Measurements from ENCODE around the gene PLA2G6.

Gene PLA2G6

GRCh38 chr22:38202437-38203089 lies 20.9 kb upstream of the PLA2G6 start:
- H3K27me3 ChIP-seq (ENCODE audit: control insufficient read depth, insufficient read depth, low read length, poor library complexity, severe bottlenecking): peaks cover 50% of the 10 kb centered on the region
- no peaks in the 10 kb centered on the region for H3K36me3 ChIP-seq (ENCODE audit: control insufficient read depth, insufficient read depth, low read length)
- H3K4me3 ChIP-seq (ENCODE audit: insufficient read depth, low read depth, low read length): peak overlapping the region; percentile 55
- no peaks in the 10 kb centered on the region for H3K9me3 ChIP-seq (ENCODE audit: control insufficient read depth, low read length)
- H3K4me1 ChIP-seq (ENCODE audit: control insufficient read depth, insufficient read depth, low read length): peaks cover 8% of the 10 kb centered on the region
- 1% methylated on average over 74 of the region's 74 CpGs for WGBS, 2 experiments
- H3K27ac ChIP-seq (ENCODE audit: insufficient read depth, low read depth, low read length, poor library complexity, severe bottlenecking): no peak overlapping the region

GRCh38 chr22:38201711-38202436 lies 20.2 kb upstream of the PLA2G6 start, which contains the start of gene MAFF:
Gene MAFF (plus strand): TSS chr22:38201994. CDS start chr22:38213854, 11,860 bp downstream.
- no peaks in the 10 kb centered on the region for H3K36me3 ChIP-seq (ENCODE audit: control insufficient read depth, insufficient read depth, low read length)
- H3K27me3 ChIP-seq (ENCODE audit: control insufficient read depth, insufficient read depth, low read length, poor library complexity, severe bottlenecking): peaks cover 50% of the 10 kb centered on the region
- peak within 1 kb of the TSS; percentile 72 for H3K27ac ChIP-seq (ENCODE audit: insufficient read depth, low read depth, low read length, poor library complexity, severe bottlenecking)
- WGBS, 2 experiments: 0% methylated on average over 85 of the region's 85 CpGs
- peak within 1 kb of the TSS; percentile 55 for H3K4me3 ChIP-seq (ENCODE audit: insufficient read depth, low read depth, low read length)
- no peaks in the 10 kb centered on the region for H3K9me3 ChIP-seq (ENCODE audit: control insufficient read depth, low read length)
- H3K4me1 ChIP-seq (ENCODE audit: control insufficient read depth, insufficient read depth, low read length): peaks cover 8% of the 10 kb centered on the region

GRCh38 chr22:38201371-38201710 lies 19.7 kb upstream of the PLA2G6 start:
- Histone ChIP-seq H3K27ac (ENCODE audit: insufficient read depth, low read depth, low read length, poor library complexity, severe bottlenecking) (no peak overlapping the region), H3K4me1 (ENCODE audit: control insufficient read depth, insufficient read depth, low read length) (peaks cover 8% of the 10 kb centered on the region), H3K9me3 (ENCODE audit: control insufficient read depth, low read length) (no peaks in the 10 kb centered on the region), H3K4me3 (ENCODE audit: insufficient read depth, low read depth, low read length) (peak overlapping the region; percentile 55), H3K27me3 (ENCODE audit: control insufficient read depth, insufficient read depth, low read length, poor library complexity, severe bottlenecking) (peaks cover 50% of the 10 kb centered on the region), H3K36me3 (ENCODE audit: control insufficient read depth, insufficient read depth, low read length) (no peaks in the 10 kb centered on the region)
- WGBS, 2 experiments: 29 to 36% methylated on average over 8 of the region's 8 CpGs

GRCh38 chr22:38199826-38200559 lies 18.4 kb upstream of the PLA2G6 start:
- 87 to 89% methylated on average over 10 of the region's 10 CpGs for WGBS, 2 experiments
- Histone ChIP-seq H3K27me3 (ENCODE audit: control insufficient read depth, insufficient read depth, low read length, poor library complexity, severe bottlenecking) (peaks cover 45% of the 10 kb centered on the region), H3K4me1 (ENCODE audit: control insufficient read depth, insufficient read depth, low read length) (peaks cover 8% of the 10 kb centered on the region), H3K9me3 (ENCODE audit: control insufficient read depth, low read length) (no peaks in the 10 kb centered on the region), H3K4me3 (ENCODE audit: insufficient read depth, low read depth, low read length) (no peak overlapping the region), H3K36me3 (ENCODE audit: control insufficient read depth, insufficient read depth, low read length) (no peaks in the 10 kb centered on the region), H3K27ac (ENCODE audit: insufficient read depth, low read depth, low read length, poor library complexity, severe bottlenecking) (no peak overlapping the region)

- Histone ChIP-seq H3K4me1 (ENCODE audit: control insufficient read depth, insufficient read depth, low read length) (no peaks in the 10 kb centered on the region), H3K36me3 (ENCODE audit: control insufficient read depth, insufficient read depth, low read length) (no peaks in the 10 kb centered on the region), H3K27ac (ENCODE audit: insufficient read depth, low read depth, low read length, poor library complexity, severe bottlenecking) (no peak overlapping the region), H3K9me3 (ENCODE audit: control insufficient read depth, low read length) (no peaks in the 10 kb centered on the region), H3K27me3 (ENCODE audit: control insufficient read depth, insufficient read depth, low read length, poor library complexity, severe bottlenecking) (peaks cover 15% of the 10 kb centered on the region), H3K4me3 (ENCODE audit: insufficient read depth, low read depth, low read length) (no peak overlapping the region)
- WGBS, 2 experiments: 84% methylated on average over 19 of the region's 19 CpGs
These were observed 15.3 kb upstream of the PLA2G6 start for GRCh38 chr22:38196791-38197419.

- Histone ChIP-seq H3K4me1 (ENCODE audit: control insufficient read depth, insufficient read depth, low read length) (no peaks in the 10 kb centered on the region), H3K27ac (ENCODE audit: insufficient read depth, low read depth, low read length, poor library complexity, severe bottlenecking) (no peak overlapping the region)
- whole genome bisulfite sequencing, 2 experiments: 88 to 89% methylated on average over 6 of the region's 6 CpGs
These were observed 11.9 kb upstream of the PLA2G6 start for GRCh38 chr22:38193580-38193979.

GRCh38 chr22:38192475-38192863 lies 10.8 kb upstream of the PLA2G6 start:
- WGBS, 2 experiments: 90 to 93% methylated on average over 3 of the region's 3 CpGs
- Histone ChIP-seq H3K27ac (ENCODE audit: insufficient read depth, low read depth, low read length, poor library complexity, severe bottlenecking) (no peak overlapping the region), H3K4me1 (ENCODE audit: control insufficient read depth, insufficient read depth, low read length) (no peaks in the 10 kb centered on the region), H3K36me3 (ENCODE audit: control insufficient read depth, insufficient read depth, low read length) (no peaks in the 10 kb centered on the region), H3K9me3 (ENCODE audit: control insufficient read depth, low read length) (no peaks in the 10 kb centered on the region), H3K27me3 (ENCODE audit: control insufficient read depth, insufficient read depth, low read length, poor library complexity, severe bottlenecking) (no peaks in the 10 kb centered on the region), H3K4me3 (ENCODE audit: insufficient read depth, low read depth, low read length) (no peak overlapping the region)

More at GRCh38 chr22:38193580-38193979, 11.9 kb upstream of the PLA2G6 start:
- H3K36me3 ChIP-seq (ENCODE audit: control insufficient read depth, insufficient read depth, low read length): no peaks in the 10 kb centered on the region
- no peak overlapping the region for H3K4me3 ChIP-seq (ENCODE audit: insufficient read depth, low read depth, low read length)
- no peaks in the 10 kb centered on the region for H3K27me3 ChIP-seq (ENCODE audit: control insufficient read depth, insufficient read depth, low read length, poor library complexity, severe bottlenecking)
- no peaks in the 10 kb centered on the region for H3K9me3 ChIP-seq (ENCODE audit: control insufficient read depth, low read length)

- H3K4me3 ChIP-seq (ENCODE audit: insufficient read depth, low read depth, low read length): no peak overlapping the region
- no peaks in the 10 kb centered on the region for H3K9me3 ChIP-seq (ENCODE audit: control insufficient read depth, low read length)
- no peaks in the 10 kb centered on the region for H3K4me1 ChIP-seq (ENCODE audit: control insufficient read depth, insufficient read depth, low read length)
- H3K27ac ChIP-seq (ENCODE audit: insufficient read depth, low read depth, low read length, poor library complexity, severe bottlenecking): no peak overlapping the region
- no peaks in the 10 kb centered on the region for H3K36me3 ChIP-seq (ENCODE audit: control insufficient read depth, insufficient read depth, low read length)
- no peaks in the 10 kb centered on the region for H3K27me3 ChIP-seq (ENCODE audit: control insufficient read depth, insufficient read depth, low read length, poor library complexity, severe bottlenecking)
- WGBS, 2 experiments: 89 to 91% methylated on average over 10 of the region's 10 CpGs
These were observed 10.3 kb upstream of the PLA2G6 start for GRCh38 chr22:38191731-38192474.

- WGBS, 2 experiments: 87 to 90% methylated on average over 14 of the region's 14 CpGs
- Histone ChIP-seq H3K27me3 (ENCODE audit: control insufficient read depth, insufficient read depth, low read length, poor library complexity, severe bottlenecking) (no peaks in the 10 kb centered on the region), H3K9me3 (ENCODE audit: control insufficient read depth, low read length) (no peaks in the 10 kb centered on the region), H3K27ac (ENCODE audit: insufficient read depth, low read depth, low read length, poor library complexity, severe bottlenecking) (no peak overlapping the region), H3K4me1 (ENCODE audit: control insufficient read depth, insufficient read depth, low read length) (no peaks in the 10 kb centered on the region), H3K36me3 (ENCODE audit: control insufficient read depth, insufficient read depth, low read length) (no peaks in the 10 kb centered on the region), H3K4me3 (ENCODE audit: insufficient read depth, low read depth, low read length) (no peak overlapping the region)
These were observed 9.4 kb upstream of the PLA2G6 start for GRCh38 chr22:38191055-38191454.
